ENCODE results near the gene SIM1.
"Not testable (repeated sequence)": the region's sequence is repeated elsewhere in the genome, so short reads cannot be mapped to it uniquely, and the experiment has no call there.

SIM1 gene

GRCh38 chr6:100420711-100421110, 44.0 kb downstream of the SIM1 start:
- DNase-seq: no peak

- DNase-seq: no peak
These were observed 47.7 kb downstream of the SIM1 start for GRCh38 chr6:100417036-100417435.

GRCh38 chr6:100415768-100416167, 49.0 kb downstream of the SIM1 start:
- DNase-seq: no peak

GRCh38 chr6:100412872-100413271, 51.8 kb downstream of the SIM1 start:
- no peak for DNase-seq

GRCh38 chr6:100404051-100404450, 60.7 kb downstream of the SIM1 start:
- no peak for DNase-seq

GRCh38 chr6:100393493-100393892, 71.2 kb downstream of the SIM1 start:
- DNase-seq: no peak

- DNase-seq: no peak
These were observed 72.3 kb downstream of the SIM1 start for GRCh38 chr6:100392423-100392822.

- no peak for DNase-seq
These were observed 75.7 kb downstream of the SIM1 start for GRCh38 chr6:100388868-100389519.

GRCh38 chr6:100382767-100383195, 81.9 kb downstream of the SIM1 start:
- no peak for DNase-seq

GRCh38 chr6:100382031-100382430, 82.7 kb downstream of the SIM1 start:
- DNase-seq: no peak

- DNase-seq: no peak
These were observed 83.6 kb downstream of the SIM1 start for GRCh38 chr6:100381111-100381510.

- DNase-seq: no peak
These were observed 85.3 kb downstream of the SIM1 start for GRCh38 chr6:100379386-100379785.

GRCh38 chr6:100378576-100378975, 86.1 kb downstream of the SIM1 start:
- DNase-seq: no peak

GRCh38 chr6:100376103-100376502, 88.6 kb downstream of the SIM1 start:
- peak; percentile 1 for DNase-seq

- DNase-seq: no peak
These were observed 92.2 kb downstream of the SIM1 start for GRCh38 chr6:100372326-100373091.

GRCh38 chr6:100371591-100371990, 93.1 kb downstream of the SIM1 start:
- DNase-seq: no peak

- DNase-seq: no peak
These were observed 94.5 kb downstream of the SIM1 start for GRCh38 chr6:100370265-100370664.

- DNase-seq: no peak
These were observed 98.3 kb downstream of the SIM1 start for GRCh38 chr6:100366419-100366818.

GRCh38 chr6:100363651-100364050, 101.1 kb downstream of the SIM1 start:
- no peak for DNase-seq

GRCh38 chr6:100354736-100355641, 109.7 kb downstream of the SIM1 start:
- not testable (repeated sequence) for DNase-seq

GRCh38 chr6:100353276-100354015, 111.3 kb downstream of the SIM1 start:
- DNase-seq: no peak

- no peak for DNase-seq
These were observed 114.6 kb downstream of the SIM1 start for GRCh38 chr6:100350139-100350538.

GRCh38 chr6:100349366-100349765, 115.4 kb downstream of the SIM1 start:
- no peak for DNase-seq
